ENCODE results near the gene TMEM175. TPM values are rescaled to one million over a fixed set of nuclear protein-coding genes. Genes with fewer than 3 reads are reported as not detected.

The TMEM175 gene
- total and polyA plus RNA-seq, 2 donors from 2014 or later, result 26.0 to 31.1 TPM

GRCh38 chr4:948936-949300 lies 16.7 kb downstream of the TMEM175 start:
- H3K27me3 ChIP-seq (ENCODE audit: control insufficient read depth, insufficient read depth, low read length), result no peaks in the 10 kb centered on the region
- DNase-seq, result peak in 1 of 5 donors; percentile 50
- H3K4me1 ChIP-seq (ENCODE audit: control insufficient read depth in 2 of 3, insufficient read depth in 2 of 3, low read depth in 1 of 3, low read length in 3 of 3), result no peaks in the 10 kb centered on the region
- H3K27ac ChIP-seq (ENCODE audit: low read depth in 2 of 2, low read length in 2 of 2), result no peak overlapping the region
- H3K9me3 ChIP-seq (ENCODE audit: control insufficient read depth in 2 of 3, insufficient read depth in 1 of 3, low read length in 3 of 3), result no peaks in the 10 kb centered on the region
- no peaks in the 10 kb centered on the region for H3K36me3 ChIP-seq (ENCODE audit: control insufficient read depth in 2 of 3, insufficient read depth in 3 of 3, low read length in 3 of 3)
- H3K9ac ChIP-seq (ENCODE audit: low read length in 3 of 3), result no peak overlapping the region
- no peak overlapping the region for H3K4me3 ChIP-seq (ENCODE audit: low read length in 3 of 3)
- TF ChIP-seq CTCF (IDR thresholded peaks at IDR 0.05; ENCODE audit: borderline replicate concordance, extremely low read depth, insufficient read depth), result no peak
- no peak for FAIRE-seq
- intact Hi-C loops (cut with DNase I), result no loop called here

GRCh38 chr4:949656-950055 lies 17.4 kb downstream of the TMEM175 start:
- no peak overlapping the region for H3K4me3 ChIP-seq (ENCODE audit: low read length in 3 of 3)
- no peak for TF ChIP-seq CTCF (IDR thresholded peaks at IDR 0.05; ENCODE audit: borderline replicate concordance, extremely low read depth, insufficient read depth)
- peaks cover 0 to 5% (median 0%) of the 10 kb centered on the region in 3 donors for H3K36me3 ChIP-seq (ENCODE audit: control insufficient read depth in 2 of 3, insufficient read depth in 3 of 3, low read length in 3 of 3)
- DNase-seq, result peak in 2 of 5 donors; percentile 25 to 52
- H3K9me3 ChIP-seq (ENCODE audit: control insufficient read depth in 2 of 3, insufficient read depth in 1 of 3, low read length in 3 of 3), result no peaks in the 10 kb centered on the region
- FAIRE-seq, result no peak
- H3K27me3 ChIP-seq (ENCODE audit: control insufficient read depth, insufficient read depth, low read length), result no peaks in the 10 kb centered on the region
- H3K27ac ChIP-seq (ENCODE audit: low read depth in 2 of 2, low read length in 2 of 2), result no peak overlapping the region
- intact Hi-C loops (cut with DNase I), result no loop called here
- no peaks in the 10 kb centered on the region for H3K4me1 ChIP-seq (ENCODE audit: control insufficient read depth in 2 of 3, insufficient read depth in 2 of 3, low read depth in 1 of 3, low read length in 3 of 3)
- H3K9ac ChIP-seq (ENCODE audit: low read length in 3 of 3), result no peak overlapping the region

GRCh38 chr4:950136-951020 lies 18.1 kb downstream of the TMEM175 start:
- Histone ChIP-seq H3K4me3 (ENCODE audit: low read length in 3 of 3) (no peak overlapping the region), H3K27ac (ENCODE audit: low read depth in 2 of 2, low read length in 2 of 2) (no peak overlapping the region), H3K27me3 (ENCODE audit: control insufficient read depth, insufficient read depth, low read length) (no peaks in the 10 kb centered on the region), H3K9ac (ENCODE audit: low read length in 3 of 3) (no peak overlapping the region), H3K4me1 (ENCODE audit: control insufficient read depth in 2 of 3, insufficient read depth in 2 of 3, low read depth in 1 of 3, low read length in 3 of 3) (no peaks in the 10 kb centered on the region), H3K9me3 (ENCODE audit: control insufficient read depth in 2 of 3, insufficient read depth in 1 of 3, low read length in 3 of 3) (no peaks in the 10 kb centered on the region), H3K36me3 (ENCODE audit: control insufficient read depth in 2 of 3, insufficient read depth in 3 of 3, low read length in 3 of 3) (peaks cover 0 to 5% (median 0%) of the 10 kb centered on the region in 3 donors)
- FAIRE-seq (no peak), DNase-seq (peak in 2 of 5 donors; percentile 36 to 51)
- intact Hi-C loops (cut with DNase I), result no loop called here
- TF ChIP-seq CTCF (IDR thresholded peaks at IDR 0.05; ENCODE audit: borderline replicate concordance, extremely low read depth, insufficient read depth), result no peak

Data from kidney (tissue), 14 donors.